GM21723 (cell line): ENCODE data around the gene DYNC1H1.

Experiments
- ATAC-seq: cut with Tn5 transposase; IDR thresholded peaks from one replicate; pipeline ENCODE4 v1.9.1; 2021; ENCODE audit warnings: mild to moderate bottlenecking, moderate library complexity; ENCODE audit not compliant: unreplicated experiment

DYNC1H1 gene

GRCh38 chr14:101986953-101987352 lies 22.6 kb downstream of the DYNC1H1 start:
- ATAC-seq = no peak

GRCh38 chr14:101988377-101988776 lies 24.0 kb downstream of the DYNC1H1 start:
- ATAC-seq = no peak

- ATAC-seq = no peak
These were observed 27.0 kb downstream of the DYNC1H1 start for GRCh38 chr14:101991352-101991751.

GRCh38 chr14:101992708-101993107 lies 28.3 kb downstream of the DYNC1H1 start:
- ATAC-seq = peak; percentile 95

- no peak for ATAC-seq
These were observed 33.3 kb downstream of the DYNC1H1 start for GRCh38 chr14:101997429-101998336.

- no peak for ATAC-seq
These were observed 36.5 kb downstream of the DYNC1H1 start for GRCh38 chr14:102000902-102001301.

- no peak for ATAC-seq
These were observed 41.0 kb downstream of the DYNC1H1 start for GRCh38 chr14:102005336-102005735.

- no peak for ATAC-seq
These were observed 43.6 kb downstream of the DYNC1H1 start for GRCh38 chr14:102007916-102008418.

- ATAC-seq = no peak
These were observed 44.5 kb downstream of the DYNC1H1 start for GRCh38 chr14:102008891-102009290.

- ATAC-seq = no peak
These were observed 47.3 kb downstream of the DYNC1H1 start for GRCh38 chr14:102011631-102012030.

GRCh38 chr14:102012336-102012735 lies 48.0 kb downstream of the DYNC1H1 start:
- ATAC-seq = no peak

GRCh38 chr14:102013669-102014200 lies 49.4 kb downstream of the DYNC1H1 start:
- ATAC-seq = no peak

- no peak for ATAC-seq
These were observed 50.8 kb downstream of the DYNC1H1 start for GRCh38 chr14:102015045-102015685.

- no peak for ATAC-seq
These were observed 51.4 kb downstream of the DYNC1H1 start for GRCh38 chr14:102015771-102016170.

GRCh38 chr14:102016420-102017090 lies 52.2 kb downstream of the DYNC1H1 start:
- ATAC-seq = no peak

GRCh38 chr14:102018251-102018650 lies 53.9 kb downstream of the DYNC1H1 start:
- no peak for ATAC-seq

GRCh38 chr14:102019006-102019540 lies 54.7 kb downstream of the DYNC1H1 start:
- no peak for ATAC-seq

GRCh38 chr14:102020058-102020971 lies 55.9 kb downstream of the DYNC1H1 start:
- ATAC-seq = no peak

- no peak for ATAC-seq
These were observed 62.6 kb downstream of the DYNC1H1 start for GRCh38 chr14:102026934-102027333.

- no peak for ATAC-seq
These were observed 63.6 kb downstream of the DYNC1H1 start for GRCh38 chr14:102027951-102028350.
